B cell (primary cell): ENCODE results near the gene RC3H1.

Experiments
- EZH2 ChIP-seq: IDR thresholded peaks from 2 replicates; pipeline ENCODE4 v1.6.1; 2012; ENCODE audit warnings: borderline replicate concordance, low read depth, mild to moderate bottlenecking, moderate library complexity, low read length; ENCODE audit not compliant: insufficient read depth, poor library complexity, severe bottlenecking
- TF ChIP-seq, protein P1 (sequence below): fragments of 200-600 bp; IDR thresholded peaks from one replicate; pipeline ENCODE4 v1.8.0; 2022; ENCODE audit warnings: antibody characterized with exemption, mild to moderate bottlenecking

DNA sequence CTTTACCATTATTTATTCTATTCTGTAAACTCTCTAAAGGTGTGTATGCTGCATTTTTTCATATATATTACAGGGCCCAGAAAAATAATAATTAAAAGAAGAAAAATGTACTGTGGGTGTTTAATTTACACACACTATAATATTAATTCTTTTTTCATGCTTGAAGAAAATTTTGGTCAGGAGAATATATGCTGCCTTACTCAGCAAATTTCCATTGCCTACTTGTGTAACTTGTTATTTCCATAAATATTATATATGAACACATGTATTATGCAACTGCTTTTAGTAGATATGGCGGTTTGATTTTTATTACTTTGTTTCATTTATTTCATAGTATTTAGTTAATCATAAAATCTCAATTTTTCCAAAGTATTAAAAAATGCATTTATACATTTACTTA is 58.7 kb downstream of the RC3H1 start:
- TF ChIP-seq, protein P1, sequence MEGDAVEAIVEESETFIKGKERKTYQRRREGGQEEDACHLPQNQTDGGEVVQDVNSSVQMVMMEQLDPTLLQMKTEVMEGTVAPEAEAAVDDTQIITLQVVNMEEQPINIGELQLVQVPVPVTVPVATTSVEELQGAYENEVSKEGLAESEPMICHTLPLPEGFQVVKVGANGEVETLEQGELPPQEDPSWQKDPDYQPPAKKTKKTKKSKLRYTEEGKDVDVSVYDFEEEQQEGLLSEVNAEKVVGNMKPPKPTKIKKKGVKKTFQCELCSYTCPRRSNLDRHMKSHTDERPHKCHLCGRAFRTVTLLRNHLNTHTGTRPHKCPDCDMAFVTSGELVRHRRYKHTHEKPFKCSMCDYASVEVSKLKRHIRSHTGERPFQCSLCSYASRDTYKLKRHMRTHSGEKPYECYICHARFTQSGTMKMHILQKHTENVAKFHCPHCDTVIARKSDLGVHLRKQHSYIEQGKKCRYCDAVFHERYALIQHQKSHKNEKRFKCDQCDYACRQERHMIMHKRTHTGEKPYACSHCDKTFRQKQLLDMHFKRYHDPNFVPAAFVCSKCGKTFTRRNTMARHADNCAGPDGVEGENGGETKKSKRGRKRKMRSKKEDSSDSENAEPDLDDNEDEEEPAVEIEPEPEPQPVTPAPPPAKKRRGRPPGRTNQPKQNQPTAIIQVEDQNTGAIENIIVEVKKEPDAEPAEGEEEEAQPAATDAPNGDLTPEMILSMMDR: no peak
- no peak for TF ChIP-seq EZH2
